NCI-H1092 (cell line): ENCODE results near the gene PLXNA2.
A peak's percentile ranks its signal among the peaks of the same experiment; 100 is the strongest.

ENCODE experiments used
- DNase-seq: peaks from one replicate; lab custom pipeline; 2025; lab: John Stamatoyannopoulos, UW

The PLXNA2 gene

GRCh38 chr1:208264469-208265121 lies 20.4 kb upstream of the PLXNA2 start:
- no peak for DNase-seq

GRCh38 chr1:208261874-208262273 lies 17.7 kb upstream of the PLXNA2 start:
- DNase-seq = no peak

GRCh38 chr1:208258277-208258676 lies 14.1 kb upstream of the PLXNA2 start:
- no peak for DNase-seq

GRCh38 chr1:208257351-208257750 lies 13.2 kb upstream of the PLXNA2 start:
- no peak for DNase-seq

GRCh38 chr1:208256556-208256955 lies 12.4 kb upstream of the PLXNA2 start:
- no peak for DNase-seq

GRCh38 chr1:208256091-208256490 lies 11.9 kb upstream of the PLXNA2 start:
- DNase-seq = no peak

GRCh38 chr1:208254862-208255261 lies 10.7 kb upstream of the PLXNA2 start:
- no peak for DNase-seq

- no peak for DNase-seq
These were observed 10.2 kb upstream of the PLXNA2 start for GRCh38 chr1:208254376-208254775.

GRCh38 chr1:208252836-208253576 lies 8.8 kb upstream of the PLXNA2 start:
- DNase-seq = no peak

- no peak for DNase-seq
These were observed 8.0 kb upstream of the PLXNA2 start for GRCh38 chr1:208251911-208252835.

GRCh38 chr1:208251015-208251414 lies 6.8 kb upstream of the PLXNA2 start:
- DNase-seq = no peak

GRCh38 chr1:208250613-208251012 lies 6.4 kb upstream of the PLXNA2 start:
- DNase-seq = no peak

GRCh38 chr1:208248991-208249696 lies 5.0 kb upstream of the PLXNA2 start:
- no peak for DNase-seq

GRCh38 chr1:208248307-208248801 lies 4.2 kb upstream of the PLXNA2 start:
- DNase-seq = no peak

- DNase-seq = no peak
These were observed 3.5 kb upstream of the PLXNA2 start for GRCh38 chr1:208247696-208248095.

- DNase-seq = peak; percentile 94
These were observed 1.1 kb upstream of the PLXNA2 start for GRCh38 chr1:208245185-208245705.

GRCh38 chr1:208243527-208243966 lies 637 bp downstream of the PLXNA2 start:
- no peak for DNase-seq

- DNase-seq = no peak
These were observed 1.1 kb downstream of the PLXNA2 start for GRCh38 chr1:208242941-208243526.

- no peak for DNase-seq
These were observed 2.0 kb downstream of the PLXNA2 start for GRCh38 chr1:208242146-208242545.

GRCh38 chr1:208241512-208241911 lies 2.7 kb downstream of the PLXNA2 start:
- no peak for DNase-seq
